Measurements from ENCODE around the gene C10orf53. TPM values are rescaled to one million over a fixed set of nuclear protein-coding genes. Genes with fewer than 3 reads are reported as not detected.
A peak's percentile ranks its signal among the peaks of the same experiment; 100 is the strongest.

C10orf53 gene
- total RNA-seq, 1 experiment from 2014 or later, result not detected

DNA sequence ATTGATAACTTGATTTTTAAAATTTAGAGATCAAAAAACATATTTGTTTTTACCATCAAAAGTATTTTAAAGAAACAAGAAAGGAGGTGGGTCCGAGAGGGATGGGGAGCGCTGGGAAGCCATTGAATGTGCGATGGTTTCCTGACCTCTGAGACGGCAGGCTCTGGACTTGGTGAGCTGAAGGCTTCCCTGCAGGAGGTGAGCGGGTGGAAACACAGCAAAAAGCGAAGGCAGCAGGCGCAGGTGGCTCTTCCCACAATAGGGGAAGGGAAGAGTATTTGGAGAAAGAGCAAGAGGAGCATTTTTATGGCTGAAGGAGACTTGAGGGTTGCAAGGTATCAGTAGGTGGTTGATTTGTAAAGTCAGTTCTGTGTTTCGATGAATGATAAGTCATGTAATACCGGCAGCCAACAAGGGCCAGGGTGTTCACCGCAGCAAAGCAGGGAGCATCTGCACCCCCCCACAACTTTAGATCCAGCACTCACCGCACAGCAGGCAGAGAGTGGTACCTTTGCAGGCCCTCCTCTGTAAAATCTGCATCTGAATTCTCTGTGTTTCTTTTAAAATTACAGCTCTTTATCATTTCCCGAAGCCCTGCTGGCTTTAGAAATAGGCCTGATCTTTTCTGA lies 10.5 kb downstream of the C10orf53 start (continued):
- TF ChIP-seq, protein P1, sequence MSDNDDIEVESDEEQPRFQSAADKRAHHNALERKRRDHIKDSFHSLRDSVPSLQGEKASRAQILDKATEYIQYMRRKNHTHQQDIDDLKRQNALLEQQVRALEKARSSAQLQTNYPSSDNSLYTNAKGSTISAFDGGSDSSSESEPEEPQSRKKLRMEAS (CRISPR knock-in tag; IDR thresholded peaks at IDR 0.05), result peak; percentile 59; the same call in 1 of the 2 replicates
- TF ChIP-seq NFATC4 (CRISPR knock-in tag; IDR thresholded peaks at IDR 0.05) (no peak), FOXK1 (CRISPR knock-in tag; IDR thresholded peaks at IDR 0.05) (0 out of 2 replicates have a peak, but pooled peaks have one; percentile 41), JUN (CRISPR knock-in tag; IDR thresholded peaks at IDR 0.05) (no peak), ZNF219 (CRISPR knock-in tag; IDR thresholded peaks at IDR 0.05; ENCODE audit: borderline replicate concordance) (no peak)
- TF ChIP-seq, protein P2, sequence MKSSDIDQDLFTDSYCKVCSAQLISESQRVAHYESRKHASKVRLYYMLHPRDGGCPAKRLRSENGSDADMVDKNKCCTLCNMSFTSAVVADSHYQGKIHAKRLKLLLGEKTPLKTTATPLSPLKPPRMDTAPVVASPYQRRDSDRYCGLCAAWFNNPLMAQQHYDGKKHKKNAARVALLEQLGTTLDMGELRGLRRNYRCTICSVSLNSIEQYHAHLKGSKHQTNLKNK (CRISPR knock-in tag; IDR thresholded peaks at IDR 0.05), result peak; percentile 96

DNA sequence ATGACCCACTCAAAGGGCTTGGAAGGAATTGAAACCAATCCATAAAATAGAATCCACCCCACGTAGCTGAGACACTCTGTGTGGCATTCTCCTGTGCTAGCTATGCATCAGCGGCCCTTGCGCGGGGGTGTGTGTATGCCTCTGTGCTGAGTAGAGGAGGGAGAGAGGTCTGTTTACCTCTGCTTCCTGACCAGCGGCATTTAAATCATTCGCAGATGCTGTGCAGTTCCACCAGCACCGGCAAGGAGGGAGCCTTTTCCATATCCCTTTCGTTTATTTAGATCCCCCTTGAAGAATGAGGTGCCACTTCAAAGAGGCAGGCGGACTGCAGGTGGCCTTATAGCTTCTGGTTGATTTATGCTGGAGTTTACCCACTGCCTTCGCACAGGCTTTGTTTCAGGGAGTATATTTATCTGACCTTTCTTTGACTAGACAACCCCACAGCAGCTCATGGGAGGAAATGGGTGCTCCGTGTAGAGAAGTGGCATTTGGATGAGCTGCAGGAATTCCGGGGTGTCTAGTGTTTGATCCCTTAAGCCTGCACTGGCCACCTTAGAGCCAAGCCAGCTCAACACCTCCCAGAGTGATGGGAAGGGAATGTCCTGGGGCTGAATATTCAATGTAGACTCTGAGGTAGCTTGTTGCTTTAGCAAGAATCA lies 11.4 kb downstream of the C10orf53 start:
- Mint-ChIP-seq H3K9me3 (peaks cover 33% of the 10 kb centered on the region), H3K27me3 (ENCODE audit: low read depth) (peaks cover 100% of the 10 kb centered on the region), H3K36me3 (peaks cover 31% of the 10 kb centered on the region), H3K4me3 (peak overlapping the region; percentile 59), H3K27ac (no peak overlapping the region), H3K4me1 (peaks cover 56% of the 10 kb centered on the region)
- CTCF ChIA-PET, result interaction anchor here (0.7 to 3.2 kb wide), 10 partner anchors 10 to 97 kb away, joined by 3 to 16 read pairs (median 4); partner anchors contain the start of gene C10orf53
- POLR2A ChIA-PET, result interaction anchor here (1.3 to 1.4 kb wide), 2 partner anchors 10 to 12 kb away, joined by 3 to 4 read pairs; partner anchors contain the start of gene C10orf53
- DNase-seq (ENCODE audit: low spot score) (no peak), ATAC-seq (peak; percentile 48)
- TF ChIP-seq, protein P3, sequence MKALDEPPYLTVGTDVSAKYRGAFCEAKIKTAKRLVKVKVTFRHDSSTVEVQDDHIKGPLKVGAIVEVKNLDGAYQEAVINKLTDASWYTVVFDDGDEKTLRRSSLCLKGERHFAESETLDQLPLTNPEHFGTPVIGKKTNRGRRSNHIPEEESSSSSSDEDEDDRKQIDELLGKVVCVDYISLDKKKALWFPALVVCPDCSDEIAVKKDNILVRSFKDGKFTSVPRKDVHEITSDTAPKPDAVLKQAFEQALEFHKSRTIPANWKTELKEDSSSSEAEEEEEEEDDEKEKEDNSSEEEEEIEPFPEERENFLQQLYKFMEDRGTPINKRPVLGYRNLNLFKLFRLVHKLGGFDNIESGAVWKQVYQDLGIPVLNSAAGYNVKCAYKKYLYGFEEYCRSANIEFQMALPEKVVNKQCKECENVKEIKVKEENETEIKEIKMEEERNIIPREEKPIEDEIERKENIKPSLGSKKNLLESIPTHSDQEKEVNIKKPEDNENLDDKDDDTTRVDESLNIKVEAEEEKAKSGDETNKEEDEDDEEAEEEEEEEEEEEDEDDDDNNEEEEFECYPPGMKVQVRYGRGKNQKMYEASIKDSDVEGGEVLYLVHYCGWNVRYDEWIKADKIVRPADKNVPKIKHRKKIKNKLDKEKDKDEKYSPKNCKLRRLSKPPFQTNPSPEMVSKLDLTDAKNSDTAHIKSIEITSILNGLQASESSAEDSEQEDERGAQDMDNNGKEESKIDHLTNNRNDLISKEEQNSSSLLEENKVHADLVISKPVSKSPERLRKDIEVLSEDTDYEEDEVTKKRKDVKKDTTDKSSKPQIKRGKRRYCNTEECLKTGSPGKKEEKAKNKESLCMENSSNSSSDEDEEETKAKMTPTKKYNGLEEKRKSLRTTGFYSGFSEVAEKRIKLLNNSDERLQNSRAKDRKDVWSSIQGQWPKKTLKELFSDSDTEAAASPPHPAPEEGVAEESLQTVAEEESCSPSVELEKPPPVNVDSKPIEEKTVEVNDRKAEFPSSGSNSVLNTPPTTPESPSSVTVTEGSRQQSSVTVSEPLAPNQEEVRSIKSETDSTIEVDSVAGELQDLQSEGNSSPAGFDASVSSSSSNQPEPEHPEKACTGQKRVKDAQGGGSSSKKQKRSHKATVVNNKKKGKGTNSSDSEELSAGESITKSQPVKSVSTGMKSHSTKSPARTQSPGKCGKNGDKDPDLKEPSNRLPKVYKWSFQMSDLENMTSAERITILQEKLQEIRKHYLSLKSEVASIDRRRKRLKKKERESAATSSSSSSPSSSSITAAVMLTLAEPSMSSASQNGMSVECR (CRISPR knock-in tag; IDR thresholded peaks at IDR 0.05; ENCODE audit: borderline replicate concordance), result no peak
- TF ChIP-seq, protein P4, sequence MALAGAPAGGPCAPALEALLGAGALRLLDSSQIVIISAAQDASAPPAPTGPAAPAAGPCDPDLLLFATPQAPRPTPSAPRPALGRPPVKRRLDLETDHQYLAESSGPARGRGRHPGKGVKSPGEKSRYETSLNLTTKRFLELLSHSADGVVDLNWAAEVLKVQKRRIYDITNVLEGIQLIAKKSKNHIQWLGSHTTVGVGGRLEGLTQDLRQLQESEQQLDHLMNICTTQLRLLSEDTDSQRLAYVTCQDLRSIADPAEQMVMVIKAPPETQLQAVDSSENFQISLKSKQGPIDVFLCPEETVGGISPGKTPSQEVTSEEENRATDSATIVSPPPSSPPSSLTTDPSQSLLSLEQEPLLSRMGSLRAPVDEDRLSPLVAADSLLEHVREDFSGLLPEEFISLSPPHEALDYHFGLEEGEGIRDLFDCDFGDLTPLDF (CRISPR knock-in tag; IDR thresholded peaks at IDR 0.05), result no peak
- TF ChIP-seq NR3C1 (CRISPR knock-in tag; conservative IDR thresholded peaks at IDR 0.05; ENCODE audit: low read depth), result no peak
- no peak for TF ChIP-seq NFE2L1 (CRISPR knock-in tag; IDR thresholded peaks at IDR 0.05)
- TF ChIP-seq, protein P5, sequence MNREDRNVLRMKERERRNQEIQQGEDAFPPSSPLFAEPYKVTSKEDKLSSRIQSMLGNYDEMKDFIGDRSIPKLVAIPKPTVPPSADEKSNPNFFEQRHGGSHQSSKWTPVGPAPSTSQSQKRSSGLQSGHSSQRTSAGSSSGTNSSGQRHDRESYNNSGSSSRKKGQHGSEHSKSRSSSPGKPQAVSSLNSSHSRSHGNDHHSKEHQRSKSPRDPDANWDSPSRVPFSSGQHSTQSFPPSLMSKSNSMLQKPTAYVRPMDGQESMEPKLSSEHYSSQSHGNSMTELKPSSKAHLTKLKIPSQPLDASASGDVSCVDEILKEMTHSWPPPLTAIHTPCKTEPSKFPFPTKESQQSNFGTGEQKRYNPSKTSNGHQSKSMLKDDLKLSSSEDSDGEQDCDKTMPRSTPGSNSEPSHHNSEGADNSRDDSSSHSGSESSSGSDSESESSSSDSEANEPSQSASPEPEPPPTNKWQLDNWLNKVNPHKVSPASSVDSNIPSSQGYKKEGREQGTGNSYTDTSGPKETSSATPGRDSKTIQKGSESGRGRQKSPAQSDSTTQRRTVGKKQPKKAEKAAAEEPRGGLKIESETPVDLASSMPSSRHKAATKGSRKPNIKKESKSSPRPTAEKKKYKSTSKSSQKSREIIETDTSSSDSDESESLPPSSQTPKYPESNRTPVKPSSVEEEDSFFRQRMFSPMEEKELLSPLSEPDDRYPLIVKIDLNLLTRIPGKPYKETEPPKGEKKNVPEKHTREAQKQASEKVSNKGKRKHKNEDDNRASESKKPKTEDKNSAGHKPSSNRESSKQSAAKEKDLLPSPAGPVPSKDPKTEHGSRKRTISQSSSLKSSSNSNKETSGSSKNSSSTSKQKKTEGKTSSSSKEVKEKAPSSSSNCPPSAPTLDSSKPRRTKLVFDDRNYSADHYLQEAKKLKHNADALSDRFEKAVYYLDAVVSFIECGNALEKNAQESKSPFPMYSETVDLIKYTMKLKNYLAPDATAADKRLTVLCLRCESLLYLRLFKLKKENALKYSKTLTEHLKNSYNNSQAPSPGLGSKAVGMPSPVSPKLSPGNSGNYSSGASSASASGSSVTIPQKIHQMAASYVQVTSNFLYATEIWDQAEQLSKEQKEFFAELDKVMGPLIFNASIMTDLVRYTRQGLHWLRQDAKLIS (CRISPR knock-in tag; IDR thresholded peaks at IDR 0.05; ENCODE audit: borderline replicate concordance), result no peak
- TF ChIP-seq, protein P6, sequence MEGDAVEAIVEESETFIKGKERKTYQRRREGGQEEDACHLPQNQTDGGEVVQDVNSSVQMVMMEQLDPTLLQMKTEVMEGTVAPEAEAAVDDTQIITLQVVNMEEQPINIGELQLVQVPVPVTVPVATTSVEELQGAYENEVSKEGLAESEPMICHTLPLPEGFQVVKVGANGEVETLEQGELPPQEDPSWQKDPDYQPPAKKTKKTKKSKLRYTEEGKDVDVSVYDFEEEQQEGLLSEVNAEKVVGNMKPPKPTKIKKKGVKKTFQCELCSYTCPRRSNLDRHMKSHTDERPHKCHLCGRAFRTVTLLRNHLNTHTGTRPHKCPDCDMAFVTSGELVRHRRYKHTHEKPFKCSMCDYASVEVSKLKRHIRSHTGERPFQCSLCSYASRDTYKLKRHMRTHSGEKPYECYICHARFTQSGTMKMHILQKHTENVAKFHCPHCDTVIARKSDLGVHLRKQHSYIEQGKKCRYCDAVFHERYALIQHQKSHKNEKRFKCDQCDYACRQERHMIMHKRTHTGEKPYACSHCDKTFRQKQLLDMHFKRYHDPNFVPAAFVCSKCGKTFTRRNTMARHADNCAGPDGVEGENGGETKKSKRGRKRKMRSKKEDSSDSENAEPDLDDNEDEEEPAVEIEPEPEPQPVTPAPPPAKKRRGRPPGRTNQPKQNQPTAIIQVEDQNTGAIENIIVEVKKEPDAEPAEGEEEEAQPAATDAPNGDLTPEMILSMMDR (IDR thresholded peaks at IDR 0.05), result no peak
- TF ChIP-seq, protein P7, sequence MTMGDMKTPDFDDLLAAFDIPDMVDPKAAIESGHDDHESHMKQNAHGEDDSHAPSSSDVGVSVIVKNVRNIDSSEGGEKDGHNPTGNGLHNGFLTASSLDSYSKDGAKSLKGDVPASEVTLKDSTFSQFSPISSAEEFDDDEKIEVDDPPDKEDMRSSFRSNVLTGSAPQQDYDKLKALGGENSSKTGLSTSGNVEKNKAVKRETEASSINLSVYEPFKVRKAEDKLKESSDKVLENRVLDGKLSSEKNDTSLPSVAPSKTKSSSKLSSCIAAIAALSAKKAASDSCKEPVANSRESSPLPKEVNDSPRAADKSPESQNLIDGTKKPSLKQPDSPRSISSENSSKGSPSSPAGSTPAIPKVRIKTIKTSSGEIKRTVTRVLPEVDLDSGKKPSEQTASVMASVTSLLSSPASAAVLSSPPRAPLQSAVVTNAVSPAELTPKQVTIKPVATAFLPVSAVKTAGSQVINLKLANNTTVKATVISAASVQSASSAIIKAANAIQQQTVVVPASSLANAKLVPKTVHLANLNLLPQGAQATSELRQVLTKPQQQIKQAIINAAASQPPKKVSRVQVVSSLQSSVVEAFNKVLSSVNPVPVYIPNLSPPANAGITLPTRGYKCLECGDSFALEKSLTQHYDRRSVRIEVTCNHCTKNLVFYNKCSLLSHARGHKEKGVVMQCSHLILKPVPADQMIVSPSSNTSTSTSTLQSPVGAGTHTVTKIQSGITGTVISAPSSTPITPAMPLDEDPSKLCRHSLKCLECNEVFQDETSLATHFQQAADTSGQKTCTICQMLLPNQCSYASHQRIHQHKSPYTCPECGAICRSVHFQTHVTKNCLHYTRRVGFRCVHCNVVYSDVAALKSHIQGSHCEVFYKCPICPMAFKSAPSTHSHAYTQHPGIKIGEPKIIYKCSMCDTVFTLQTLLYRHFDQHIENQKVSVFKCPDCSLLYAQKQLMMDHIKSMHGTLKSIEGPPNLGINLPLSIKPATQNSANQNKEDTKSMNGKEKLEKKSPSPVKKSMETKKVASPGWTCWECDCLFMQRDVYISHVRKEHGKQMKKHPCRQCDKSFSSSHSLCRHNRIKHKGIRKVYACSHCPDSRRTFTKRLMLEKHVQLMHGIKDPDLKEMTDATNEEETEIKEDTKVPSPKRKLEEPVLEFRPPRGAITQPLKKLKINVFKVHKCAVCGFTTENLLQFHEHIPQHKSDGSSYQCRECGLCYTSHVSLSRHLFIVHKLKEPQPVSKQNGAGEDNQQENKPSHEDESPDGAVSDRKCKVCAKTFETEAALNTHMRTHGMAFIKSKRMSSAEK (CRISPR knock-in tag; IDR thresholded peaks at IDR 0.05; ENCODE audit: borderline replicate concordance), result no peak
- no peak for TF ChIP-seq CBFB (CRISPR knock-in tag; IDR thresholded peaks at IDR 0.05; ENCODE audit: low read depth)
- TF ChIP-seq, protein P8, sequence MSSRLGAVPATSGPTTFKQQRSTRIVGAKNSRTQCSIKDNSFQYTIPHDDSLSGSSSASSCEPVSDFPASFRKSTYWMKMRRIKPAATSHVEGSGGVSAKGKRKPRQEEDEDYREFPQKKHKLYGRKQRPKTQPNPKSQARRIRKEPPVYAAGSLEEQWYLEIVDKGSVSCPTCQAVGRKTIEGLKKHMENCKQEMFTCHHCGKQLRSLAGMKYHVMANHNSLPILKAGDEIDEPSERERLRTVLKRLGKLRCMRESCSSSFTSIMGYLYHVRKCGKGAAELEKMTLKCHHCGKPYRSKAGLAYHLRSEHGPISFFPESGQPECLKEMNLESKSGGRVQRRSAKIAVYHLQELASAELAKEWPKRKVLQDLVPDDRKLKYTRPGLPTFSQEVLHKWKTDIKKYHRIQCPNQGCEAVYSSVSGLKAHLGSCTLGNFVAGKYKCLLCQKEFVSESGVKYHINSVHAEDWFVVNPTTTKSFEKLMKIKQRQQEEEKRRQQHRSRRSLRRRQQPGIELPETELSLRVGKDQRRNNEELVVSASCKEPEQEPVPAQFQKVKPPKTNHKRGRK (CRISPR knock-in tag; IDR thresholded peaks at IDR 0.05; ENCODE audit: borderline replicate concordance), result no peak

Data from WTC11 (cell line).